PC-3 (cell line): ENCODE measurements around the gene SLAMF8.

Source experiments
- CTCF ChIP-seq: fragments of 300-600 bp; sonication (generic); conservative IDR thresholded peaks from 2 replicates; pipeline ENCODE4 v1.5.1; 2017; ENCODE audit warnings: antibody characterized with exemption, low read depth, mild to moderate bottlenecking, low read length
- EZH2 ChIP-seq: fragments of 300-600 bp; sonication (generic); IDR thresholded peaks from one replicate; pipeline ENCODE4 v1.6.1; 2017; ENCODE audit warnings: antibody characterized with exemption, mild to moderate bottlenecking, low read length; ENCODE audit not compliant: unreplicated experiment

- TF ChIP-seq CTCF (no peak), EZH2 (no peak)
Observed at GRCh38 chr1:159860456-159860855, 33.8 kb downstream of the SLAMF8 start.
